HCT116 (cell line): Measurements from ENCODE around the gene COX6B2. TPM values are rescaled to one million over a fixed set of nuclear protein-coding genes. Genes with fewer than 3 reads are reported as not detected.

Experiments
- ATAC-seq: fragments of 200-7000 bp; cut with Tn5 transposase; 2 replicates; pipeline ENCODE4 v1.9.1; 2020; ENCODE audit warnings: mild to moderate bottlenecking, moderate library complexity
- BruUV-seq: library from RNA; stranded (reverse); fragments of 400-500 nt; replicated peaks from 2 replicates; lab custom pipeline; 2021; lab: Mats Ljungman, UMichigan
- CTCF ChIA-PET: fragments of 300-600 bp; sonication (Branson Sonifier 250); formaldehyde crosslinking; loops from one replicate; lab custom pipeline; 2021; ENCODE audit warnings: antibody characterized with exemption; lab: Charles Lee
- POLR2A ChIA-PET: fragments of 300-600, 350-600 bp; sonication (Branson Sonifier 250); formaldehyde crosslinking; loops from one replicate; lab custom pipeline; 2021; ENCODE audit warnings: antibody characterized with exemption; lab: Charles Lee
- RAD21 ChIA-PET, 2 experiments: fragments of 300-600 bp; sonication (Branson Sonifier 250); formaldehyde crosslinking; loops; one replicate each; lab custom pipeline; 2023; ENCODE audit warnings: low total read pairs in 2 of 2; ENCODE audit not compliant: uncharacterized antibody in 2 of 2, unreplicated experiment in 2 of 2, low non-redundant PET in 1 of 2; lab: Charles Lee
- DNase-seq: peaks from one replicate; pipeline ENCODE4 v3.0.0-alpha.2; 2010; ENCODE audit warnings: low read depth, low spot score
- H2AFZ ChIP-seq: fragments of 200-600 bp; shearing (Covaris generic), sonication (generic); 2 replicates; pipeline ENCODE4 v1.6.1; 2017; ENCODE audit warnings: low read depth, mixed run types, mixed read lengths, antibody characterized with exemption, low read length; ENCODE audit not compliant: poor library complexity, severe bottlenecking
- H3K27ac ChIP-seq: 2 replicates; pipeline ENCODE4 v1.5.1; 2012; ENCODE audit warnings: low read depth, low read length
- H3K27me3 ChIP-seq: fragments of 200-600 bp; sonication (generic); 2 replicates; pipeline ENCODE4 v1.6.1; 2016; ENCODE audit warnings: mixed run types, low read length, mixed read lengths; ENCODE audit not compliant: insufficient read depth
- H3K36me3 ChIP-seq, 2 experiments: fragments of 200-500 bp in 1 of 2; fragments of 200-600 bp in 1 of 2; sonication (Bioruptor generic) in 1 of 2; sonication (generic) in 1 of 2; 2 replicates each; pipeline versions ENCODE4 v1.5.1 to v1.6.1; 2014 to 2016; ENCODE audit warnings: low read length in 2 of 2, inconsistent platforms in 1 of 2, mixed read lengths in 1 of 2, mixed run types in 1 of 2; ENCODE audit not compliant: insufficient read depth in 2 of 2, control insufficient read depth in 1 of 2
- H3K4me1 ChIP-seq, 2 experiments: fragments of 200-600 bp in 1 of 2; sonication (generic) in 1 of 2; 2 replicates each; pipeline versions ENCODE4 v1.5.1 to v1.6.1; 2012 to 2017; ENCODE audit warnings: low read length in 2 of 2, inconsistent platforms in 1 of 2, mild to moderate bottlenecking in 1 of 2, mixed read lengths in 1 of 2, mixed run types in 1 of 2, moderate library complexity in 1 of 2; ENCODE audit not compliant: insufficient read depth in 2 of 2, control insufficient read depth in 1 of 2
- H3K4me2 ChIP-seq: fragments of 200-600 bp; sonication (generic); 2 replicates; pipeline ENCODE4 v1.6.1; 2017; ENCODE audit warnings: mixed run types, low read length, mixed read lengths
- H3K4me3 ChIP-seq, 2 experiments: fragments of 200-600 bp in 1 of 2; sonication (generic) in 1 of 2; replicated peaks in 1 of 2; 2 replicates each; pipeline ENCODE4 v1.5.1; 2011 to 2016; ENCODE audit warnings: low read length in 2 of 2, control low read depth in 1 of 2, low read depth in 1 of 2, mild to moderate bottlenecking in 1 of 2, mixed read lengths in 1 of 2, mixed run types in 1 of 2
- H3K79me2 ChIP-seq: fragments of 200-600 bp; sonication (generic); 2 replicates; pipeline ENCODE4 v1.6.1; 2017; ENCODE audit warnings: mild to moderate bottlenecking, mixed run types, low read length, moderate library complexity, mixed read lengths; ENCODE audit not compliant: insufficient read depth
- H3K9ac ChIP-seq: fragments of 200-600 bp; sonication (generic); 2 replicates; pipeline ENCODE4 v1.6.1; 2016; ENCODE audit warnings: low read length, mixed read lengths
- H3K9me2 ChIP-seq: fragments of 200-600 bp; sonication (generic), shearing (Covaris generic); 2 replicates; pipeline ENCODE4 v1.6.1; 2017; ENCODE audit warnings: mixed run types, mild to moderate bottlenecking, moderate library complexity; ENCODE audit not compliant: insufficient read depth
- H3K9me3 ChIP-seq, 2 experiments: fragments of 200-500 bp in 1 of 2; fragments of 200-600 bp in 1 of 2; sonication (Bioruptor generic) in 1 of 2; sonication (generic) in 1 of 2; 2 replicates each; pipeline ENCODE4 v1.6.1; 2014 to 2017; ENCODE audit warnings: low read length in 2 of 2, mixed read lengths in 2 of 2, inconsistent platforms in 1 of 2, low read depth in 1 of 2, mild to moderate bottlenecking in 1 of 2, mixed run types in 1 of 2, moderate library complexity in 1 of 2; ENCODE audit not compliant: control insufficient read depth in 1 of 2, insufficient read depth in 1 of 2
- H4K20me1 ChIP-seq: fragments of 200-600 bp; sonication (generic), shearing (Covaris generic); 2 replicates; pipeline ENCODE4 v1.6.1; 2017; ENCODE audit warnings: mixed run types, mild to moderate bottlenecking, moderate library complexity; ENCODE audit not compliant: insufficient read depth
- CBX3 ChIP-seq: IDR thresholded peaks from 2 replicates; pipeline ENCODE4 v1.6.1; 2012; ENCODE audit warnings: low read depth
- ELF1 ChIP-seq: IDR thresholded peaks from 2 replicates; pipeline ENCODE4 v1.6.1; 2012; ENCODE audit warnings: low read depth, borderline replicate concordance
- JUND ChIP-seq: IDR thresholded peaks from 2 replicates; pipeline ENCODE4 v1.6.1; 2012
- POLR2A ChIP-seq: IDR thresholded peaks from 2 replicates; pipeline ENCODE4 v1.7.0; 2011; ENCODE audit warnings: borderline replicate concordance; ENCODE audit not compliant: insufficient read depth, insufficient read length; ENCODE audit errors: extremely low read depth
- RAD21 ChIP-seq: IDR thresholded peaks from 2 replicates; pipeline ENCODE4 v1.6.1; 2012; ENCODE audit warnings: low read depth, mild to moderate bottlenecking
- SIN3A ChIP-seq: IDR thresholded peaks from 2 replicates; pipeline ENCODE4 v1.6.1; 2012; ENCODE audit warnings: low read depth
- SP1 ChIP-seq: IDR thresholded peaks from 2 replicates; pipeline ENCODE4 v1.6.1; 2012; ENCODE audit warnings: low read depth
- SRF ChIP-seq: IDR thresholded peaks from 2 replicates; pipeline ENCODE4 v1.6.1; 2012; ENCODE audit warnings: low read depth
- TCF7L2 ChIP-seq: IDR thresholded peaks from 2 replicates; pipeline ENCODE4 v1.7.0; 2011; ENCODE audit warnings: borderline replicate concordance, inconsistent platforms; ENCODE audit not compliant: insufficient read depth, insufficient read length; ENCODE audit errors: extremely low read depth
- YY1 ChIP-seq: IDR thresholded peaks from 2 replicates; pipeline ENCODE4 v1.6.1; 2011; ENCODE audit warnings: low read length, low read depth, moderate library complexity, mild to moderate bottlenecking; ENCODE audit not compliant: insufficient replicate concordance; ENCODE audit errors: extremely low read depth
- ZFX ChIP-seq: fragments of 450-650 bp; IDR thresholded peaks from 2 replicates; pipeline ENCODE4 v1.6.1; 2017
- ZNF274 ChIP-seq: fragments of 200-500 bp; sonication (Bioruptor generic); IDR thresholded peaks from 2 replicates; pipeline ENCODE4 v1.6.1; 2014; ENCODE audit warnings: mild to moderate bottlenecking, low read depth, low read length, inconsistent platforms
- intact Hi-C: fragments of 100-400 bp; cut with micrococcal nuclease; formaldehyde crosslinking; loops from 2 replicates; pipeline ENCODE4 v1.10.0; 2022
- total RNA-seq: library from RNA; stranded (reverse); gene quantifications from one replicate; pipeline ENCODE4 v1.2.1, GENCODE V29; 2021; ENCODE audit not compliant: unreplicated experiment
- TF ChIP-seq, protein P1 (sequence below): IDR thresholded peaks from 2 replicates; pipeline ENCODE4 v1.6.1; 2012
- TF ChIP-seq, protein P2 (sequence below): IDR thresholded peaks from 2 replicates; pipeline ENCODE4 v1.6.1; 2011; ENCODE audit warnings: mild to moderate bottlenecking, low read length, moderate library complexity; ENCODE audit not compliant: insufficient replicate concordance; ENCODE audit errors: extremely low read depth
- TF ChIP-seq, protein P3 (sequence below): IDR thresholded peaks from 2 replicates; pipeline ENCODE4 v1.6.1; 2012; ENCODE audit warnings: low read depth
- TF ChIP-seq, protein P4 (sequence below): IDR thresholded peaks from 2 replicates; pipeline ENCODE4 v1.6.1; 2012

COX6B2 gene
- total RNA-seq, 1 experiment from 2014 or later, result 2.4 TPM

DNA sequence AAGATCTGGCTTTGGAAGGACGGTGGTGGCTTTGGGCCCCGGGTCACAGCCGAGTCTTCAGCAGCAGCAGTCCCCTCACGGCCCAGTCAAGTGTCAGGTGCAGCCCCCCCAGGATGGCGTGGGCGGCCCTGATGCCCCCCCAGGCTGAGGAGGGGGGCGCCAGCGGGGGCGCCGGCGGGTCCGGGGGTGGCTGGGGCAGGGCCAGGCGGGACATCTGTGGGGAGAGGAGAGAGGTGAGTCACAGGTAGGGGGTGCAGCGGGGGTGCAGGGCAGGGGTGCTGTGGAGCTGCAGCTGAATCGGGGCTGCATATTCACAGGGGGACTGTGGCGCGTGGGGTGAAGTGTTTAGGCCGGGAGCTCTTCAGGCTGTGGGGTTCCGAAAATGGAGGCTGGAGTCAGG, 11.4 kb upstream of the COX6B2 start:
- TF ChIP-seq ZFX (no peak), SRF (no peak), YY1 (no peak), CBX3 (no peak), JUND (no peak), TCF7L2 (no peak), SP1 (no peak), POLR2A (no peak), SIN3A (no peak), ELF1 (no peak), RAD21 (no peak), ZNF274 (no peak)
- TF ChIP-seq, protein P1, sequence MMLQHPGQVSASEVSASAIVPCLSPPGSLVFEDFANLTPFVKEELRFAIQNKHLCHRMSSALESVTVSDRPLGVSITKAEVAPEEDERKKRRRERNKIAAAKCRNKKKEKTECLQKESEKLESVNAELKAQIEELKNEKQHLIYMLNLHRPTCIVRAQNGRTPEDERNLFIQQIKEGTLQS, result no peak
- TF ChIP-seq, protein P2, sequence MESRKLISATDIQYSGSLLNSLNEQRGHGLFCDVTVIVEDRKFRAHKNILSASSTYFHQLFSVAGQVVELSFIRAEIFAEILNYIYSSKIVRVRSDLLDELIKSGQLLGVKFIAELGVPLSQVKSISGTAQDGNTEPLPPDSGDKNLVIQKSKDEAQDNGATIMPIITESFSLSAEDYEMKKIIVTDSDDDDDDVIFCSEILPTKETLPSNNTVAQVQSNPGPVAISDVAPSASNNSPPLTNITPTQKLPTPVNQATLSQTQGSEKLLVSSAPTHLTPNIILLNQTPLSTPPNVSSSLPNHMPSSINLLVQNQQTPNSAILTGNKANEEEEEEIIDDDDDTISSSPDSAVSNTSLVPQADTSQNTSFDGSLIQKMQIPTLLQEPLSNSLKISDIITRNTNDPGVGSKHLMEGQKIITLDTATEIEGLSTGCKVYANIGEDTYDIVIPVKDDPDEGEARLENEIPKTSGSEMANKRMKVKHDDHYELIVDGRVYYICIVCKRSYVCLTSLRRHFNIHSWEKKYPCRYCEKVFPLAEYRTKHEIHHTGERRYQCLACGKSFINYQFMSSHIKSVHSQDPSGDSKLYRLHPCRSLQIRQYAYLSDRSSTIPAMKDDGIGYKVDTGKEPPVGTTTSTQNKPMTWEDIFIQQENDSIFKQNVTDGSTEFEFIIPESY, result no peak
- TF ChIP-seq, protein P3, sequence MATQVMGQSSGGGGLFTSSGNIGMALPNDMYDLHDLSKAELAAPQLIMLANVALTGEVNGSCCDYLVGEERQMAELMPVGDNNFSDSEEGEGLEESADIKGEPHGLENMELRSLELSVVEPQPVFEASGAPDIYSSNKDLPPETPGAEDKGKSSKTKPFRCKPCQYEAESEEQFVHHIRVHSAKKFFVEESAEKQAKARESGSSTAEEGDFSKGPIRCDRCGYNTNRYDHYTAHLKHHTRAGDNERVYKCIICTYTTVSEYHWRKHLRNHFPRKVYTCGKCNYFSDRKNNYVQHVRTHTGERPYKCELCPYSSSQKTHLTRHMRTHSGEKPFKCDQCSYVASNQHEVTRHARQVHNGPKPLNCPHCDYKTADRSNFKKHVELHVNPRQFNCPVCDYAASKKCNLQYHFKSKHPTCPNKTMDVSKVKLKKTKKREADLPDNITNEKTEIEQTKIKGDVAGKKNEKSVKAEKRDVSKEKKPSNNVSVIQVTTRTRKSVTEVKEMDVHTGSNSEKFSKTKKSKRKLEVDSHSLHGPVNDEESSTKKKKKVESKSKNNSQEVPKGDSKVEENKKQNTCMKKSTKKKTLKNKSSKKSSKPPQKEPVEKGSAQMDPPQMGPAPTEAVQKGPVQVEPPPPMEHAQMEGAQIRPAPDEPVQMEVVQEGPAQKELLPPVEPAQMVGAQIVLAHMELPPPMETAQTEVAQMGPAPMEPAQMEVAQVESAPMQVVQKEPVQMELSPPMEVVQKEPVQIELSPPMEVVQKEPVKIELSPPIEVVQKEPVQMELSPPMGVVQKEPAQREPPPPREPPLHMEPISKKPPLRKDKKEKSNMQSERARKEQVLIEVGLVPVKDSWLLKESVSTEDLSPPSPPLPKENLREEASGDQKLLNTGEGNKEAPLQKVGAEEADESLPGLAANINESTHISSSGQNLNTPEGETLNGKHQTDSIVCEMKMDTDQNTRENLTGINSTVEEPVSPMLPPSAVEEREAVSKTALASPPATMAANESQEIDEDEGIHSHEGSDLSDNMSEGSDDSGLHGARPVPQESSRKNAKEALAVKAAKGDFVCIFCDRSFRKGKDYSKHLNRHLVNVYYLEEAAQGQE, result no peak
- TF ChIP-seq, protein P4, sequence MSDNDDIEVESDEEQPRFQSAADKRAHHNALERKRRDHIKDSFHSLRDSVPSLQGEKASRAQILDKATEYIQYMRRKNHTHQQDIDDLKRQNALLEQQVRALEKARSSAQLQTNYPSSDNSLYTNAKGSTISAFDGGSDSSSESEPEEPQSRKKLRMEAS, result no peak
- Histone ChIP-seq H4K20me1 (no peaks in the 10 kb centered on the region), H3K4me3 (no peak overlapping the region), H3K9me2 (no peaks in the 10 kb centered on the region), H3K36me3 (no peaks in the 10 kb centered on the region), H3K27ac (no peak overlapping the region), H3K79me2 (no peaks in the 10 kb centered on the region), H3K9me3 (no peaks in the 10 kb centered on the region), H3K4me1 (peaks cover 3 to 17% of the 10 kb centered on the region in 2 experiments; a peak in 3 of 4 replicates), H3K9ac (no peak overlapping the region), H3K27me3 (no peaks in the 10 kb centered on the region), H3K4me2 (no peak overlapping the region), H2AFZ (no peak overlapping the region)
- ChIA-PET RAD21 (no interaction called here), CTCF (no interaction called here), POLR2A (no interaction called here)
- no TSS peak for BruUV-seq
- ATAC-seq (no peak), DNase-seq (no peak)
- intact Hi-C loops, result no loop called here
